ENCODE measurements around the gene RBM47.
"Not testable (repeated sequence)": the region's sequence is repeated elsewhere in the genome, so short reads cannot be mapped to it uniquely, and the experiment has no call there.

The RBM47 gene

DNA sequence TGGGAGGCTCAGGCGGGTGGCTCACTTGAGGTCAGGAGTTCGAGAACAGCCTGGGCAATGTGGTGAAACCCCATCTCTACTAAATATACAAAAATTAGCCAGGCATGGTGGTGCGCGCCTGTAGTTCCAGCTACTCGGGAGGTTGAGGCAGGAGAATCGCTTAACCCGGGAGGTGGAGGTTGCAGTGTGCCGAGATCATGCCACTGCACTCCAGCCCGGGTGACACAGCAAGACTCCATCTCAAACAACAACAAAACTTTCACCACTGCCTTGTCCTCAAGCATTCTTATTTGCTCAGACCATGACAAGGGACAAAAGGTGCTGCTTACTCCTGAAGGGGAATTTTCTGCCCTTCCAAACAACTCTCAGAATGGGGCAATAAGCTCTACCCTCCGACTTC is 194.4 kb downstream of the RBM47 start:
- not testable (repeated sequence) for DNase-seq

GRCh38 chr4:40434126-40434687 is 195.5 kb downstream of the RBM47 start:
- no peak for DNase-seq

DNA sequence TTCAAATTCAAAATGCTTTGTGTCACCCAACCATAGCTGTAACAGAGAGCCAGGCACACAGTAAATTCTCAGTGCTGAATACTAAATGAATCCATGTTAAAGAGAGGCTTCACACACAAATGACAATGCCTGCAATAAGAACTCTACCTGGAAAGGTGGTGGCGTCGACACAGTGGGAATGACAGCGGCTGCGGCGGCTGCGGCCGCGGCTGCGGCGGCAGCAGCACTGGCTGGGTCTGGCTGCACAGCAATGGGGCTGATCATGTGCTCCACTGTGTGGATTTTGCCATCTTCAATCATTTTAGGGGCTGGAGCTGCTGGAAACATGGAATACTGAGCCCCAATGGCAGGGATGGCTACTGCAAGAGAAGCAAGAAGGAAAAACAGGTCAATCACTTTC is 197.2 kb downstream of the RBM47 start:
- no peak for DNase-seq

DNA sequence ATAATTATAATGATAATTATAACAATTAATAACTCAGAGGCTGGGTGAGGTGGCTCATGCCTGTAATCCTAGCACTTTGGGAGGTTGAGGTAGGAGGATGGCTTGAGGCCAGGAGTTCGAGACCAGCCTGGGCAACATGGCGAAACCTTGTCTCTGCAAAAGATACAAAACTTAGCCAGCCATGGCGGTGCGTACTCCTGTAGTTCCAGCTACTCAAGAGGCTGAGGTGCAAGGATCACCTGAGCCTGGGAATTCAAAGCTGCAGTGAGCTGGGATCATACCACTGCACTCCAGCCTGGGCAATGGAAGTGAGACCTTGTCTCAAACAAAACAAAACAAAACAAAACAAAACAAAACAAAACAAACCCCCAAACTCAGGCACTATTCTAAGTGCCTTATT is 201.8 kb downstream of the RBM47 start:
- DNase-seq: not testable (repeated sequence)

DNA sequence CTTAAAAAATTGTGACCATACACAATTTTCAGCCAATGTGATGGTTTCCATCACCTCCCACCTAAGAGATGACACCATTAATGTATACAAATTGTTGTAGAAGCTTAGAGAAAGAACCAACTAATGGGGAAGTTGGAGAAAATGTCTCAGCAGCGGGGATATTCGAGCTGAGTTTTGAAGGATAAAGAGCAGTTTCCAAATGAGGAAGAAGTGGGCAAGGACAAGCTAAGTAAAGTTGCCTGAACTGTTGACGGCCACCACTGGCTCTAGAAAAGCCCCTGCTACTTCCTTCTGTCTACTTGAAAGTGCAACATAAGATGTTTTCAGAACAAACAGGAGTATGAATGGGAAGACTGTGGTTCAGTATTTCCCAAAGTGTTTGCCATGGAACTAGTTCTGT is 202.5 kb downstream of the RBM47 start:
- no peak for DNase-seq

DNA sequence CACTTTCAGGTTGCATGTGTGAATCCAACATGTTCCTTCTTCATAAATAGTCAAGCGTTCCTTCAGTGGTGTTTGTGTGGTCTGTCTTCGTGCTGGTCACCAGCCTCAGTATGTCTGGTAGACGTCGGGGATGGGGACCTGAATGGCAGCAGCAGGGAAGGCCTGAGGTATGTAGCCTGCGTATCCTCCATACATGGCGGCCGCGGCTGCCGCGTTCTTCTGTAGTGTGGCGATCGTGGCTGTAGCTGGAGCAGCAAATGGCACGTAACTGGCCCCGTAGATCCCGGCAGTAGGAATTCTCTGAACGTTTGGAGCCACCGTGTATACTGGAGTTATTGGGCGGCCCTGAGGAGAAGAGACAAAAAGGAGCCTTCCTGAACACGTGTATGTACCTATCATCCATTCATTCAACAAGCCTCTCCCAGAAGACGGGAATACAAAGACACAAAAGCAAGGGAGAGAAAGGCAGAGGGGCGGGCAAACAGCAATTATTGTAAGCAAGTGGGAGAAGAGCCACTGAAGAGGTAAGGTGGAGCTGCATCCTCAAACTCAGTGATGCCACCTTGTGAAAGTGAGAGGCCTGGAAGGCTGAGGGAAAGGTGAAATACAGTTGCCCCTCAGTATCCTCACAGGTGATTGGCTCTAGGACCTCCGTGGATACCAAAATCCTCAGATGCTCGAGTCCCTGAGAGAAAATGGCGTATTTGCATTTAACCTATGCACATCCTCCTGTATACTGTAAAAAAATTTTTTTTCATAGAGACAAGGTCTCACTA is 203.7 kb downstream of the RBM47 start:
- no peak for DNase-seq

DNA sequence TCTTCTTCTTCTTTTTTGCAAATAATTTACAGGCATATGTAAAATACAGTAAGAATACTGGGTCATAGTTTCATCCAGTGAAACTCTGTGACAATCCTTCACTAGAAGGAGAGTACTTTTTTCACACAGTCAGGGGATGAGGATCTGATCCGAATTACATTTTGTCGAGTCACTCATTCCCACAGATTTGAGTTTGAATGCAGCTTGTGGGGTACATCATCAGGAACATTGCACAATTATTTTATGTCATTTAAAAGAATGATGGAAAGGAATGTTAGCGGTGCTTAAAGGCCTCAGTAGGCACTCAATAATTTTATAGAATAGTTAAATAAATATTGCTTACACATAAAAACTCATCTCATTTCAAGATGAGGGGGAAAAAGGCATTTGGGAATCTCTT is 205.9 kb downstream of the RBM47 start:
- DNase-seq: no peak

DNA sequence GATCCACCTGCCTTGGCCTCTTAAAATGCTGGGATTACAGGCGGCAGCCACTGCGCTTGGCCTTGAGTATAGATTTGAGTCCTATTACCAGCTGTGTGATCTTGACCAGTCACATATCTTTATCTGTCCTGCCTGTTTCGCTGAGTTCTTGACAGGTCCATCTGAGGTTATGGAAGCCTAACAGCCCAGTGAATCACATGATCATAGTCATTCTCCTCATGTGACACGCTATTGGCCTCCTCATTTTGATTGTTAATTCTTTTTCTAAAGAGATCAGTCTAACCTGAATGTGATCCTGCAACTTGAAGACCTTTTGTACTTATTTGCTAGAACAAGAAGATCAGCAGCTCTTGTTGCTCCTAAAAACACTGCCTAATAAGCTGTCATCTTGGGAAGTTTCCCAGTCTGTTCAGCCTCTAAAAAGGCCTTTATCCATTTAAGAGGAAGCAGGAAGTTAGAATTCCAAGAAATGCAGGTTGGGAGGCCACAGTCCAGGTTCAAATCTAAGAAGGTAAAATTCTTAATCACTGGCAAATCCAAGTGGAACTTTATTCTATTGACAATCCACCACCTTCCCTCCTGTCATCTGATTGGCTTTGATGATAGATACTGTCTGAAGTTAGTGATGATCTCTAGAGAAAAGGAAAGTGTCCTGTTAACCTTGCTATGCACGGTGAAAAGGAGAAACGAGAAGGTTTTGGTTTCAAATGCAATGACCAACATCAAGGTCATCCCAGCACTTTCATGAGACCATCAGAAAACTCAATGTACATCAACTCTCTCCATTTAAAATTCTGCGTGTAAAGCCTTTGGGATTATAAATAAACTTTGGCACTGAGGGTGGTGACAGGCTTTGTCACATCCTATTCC is 207.6 kb downstream of the RBM47 start:
- DNase-seq: no peak

GRCh38 chr4:40419231-40419912 is 210.3 kb downstream of the RBM47 start:
- DNase-seq: no peak

DNA sequence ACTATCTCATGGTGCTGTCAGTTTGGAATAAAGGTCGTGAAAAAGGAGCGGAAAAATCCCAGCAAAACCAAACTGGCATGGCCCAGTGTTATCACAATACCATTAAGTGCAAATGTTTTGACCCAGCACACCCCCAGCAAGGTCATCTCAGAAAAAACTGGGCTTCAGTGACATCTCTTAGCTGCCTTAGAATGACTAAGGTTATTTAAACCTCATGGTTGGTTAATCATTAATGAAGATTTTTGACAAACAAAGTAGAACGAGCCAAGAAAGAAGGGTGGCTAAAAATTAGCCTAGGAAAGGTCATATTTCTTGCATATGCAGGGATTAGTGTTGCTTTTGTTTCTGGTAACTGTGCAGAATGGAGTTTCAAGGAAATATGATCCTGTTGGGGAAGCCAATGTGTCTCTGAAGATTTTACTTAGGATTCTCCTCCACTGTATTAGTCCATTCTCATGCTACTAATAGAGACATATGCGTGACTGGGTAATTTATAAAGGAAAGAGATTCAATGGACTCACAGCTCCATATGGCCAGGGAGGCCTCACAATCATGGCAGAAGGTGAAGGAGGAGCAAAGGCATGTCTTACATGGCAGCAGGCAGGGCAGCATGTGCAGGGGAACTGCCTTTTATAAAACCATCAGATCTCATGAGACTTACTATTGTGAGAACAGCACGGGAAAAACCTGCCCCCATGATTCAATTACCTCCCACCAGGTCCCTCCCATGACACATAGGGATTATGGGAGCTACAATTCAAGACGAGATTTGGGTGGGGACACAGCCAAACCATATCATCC is 211.0 kb downstream of the RBM47 start:
- no peak for DNase-seq

DNA sequence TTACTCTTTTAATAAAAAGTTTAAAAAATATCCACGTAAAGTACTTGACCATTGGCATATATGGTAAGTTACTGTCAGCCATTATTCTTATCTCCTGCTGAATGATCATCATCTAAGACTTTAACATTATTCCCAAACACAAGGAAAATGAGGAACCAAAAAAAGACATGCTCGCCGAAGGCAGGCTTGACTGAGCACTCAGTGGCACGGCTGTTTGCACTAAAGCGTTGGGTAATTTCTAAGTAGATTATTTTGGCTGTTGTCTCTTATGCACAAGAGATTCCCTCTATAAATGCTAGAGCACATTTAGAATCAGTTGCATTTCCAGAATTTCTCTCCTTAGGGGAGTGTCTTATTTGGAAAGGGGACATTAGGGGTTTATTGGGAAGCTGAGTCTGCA is 211.7 kb downstream of the RBM47 start:
- no peak for DNase-seq

GRCh38 chr4:40414673-40415072 is 215.0 kb downstream of the RBM47 start:
- DNase-seq: no peak

DNA sequence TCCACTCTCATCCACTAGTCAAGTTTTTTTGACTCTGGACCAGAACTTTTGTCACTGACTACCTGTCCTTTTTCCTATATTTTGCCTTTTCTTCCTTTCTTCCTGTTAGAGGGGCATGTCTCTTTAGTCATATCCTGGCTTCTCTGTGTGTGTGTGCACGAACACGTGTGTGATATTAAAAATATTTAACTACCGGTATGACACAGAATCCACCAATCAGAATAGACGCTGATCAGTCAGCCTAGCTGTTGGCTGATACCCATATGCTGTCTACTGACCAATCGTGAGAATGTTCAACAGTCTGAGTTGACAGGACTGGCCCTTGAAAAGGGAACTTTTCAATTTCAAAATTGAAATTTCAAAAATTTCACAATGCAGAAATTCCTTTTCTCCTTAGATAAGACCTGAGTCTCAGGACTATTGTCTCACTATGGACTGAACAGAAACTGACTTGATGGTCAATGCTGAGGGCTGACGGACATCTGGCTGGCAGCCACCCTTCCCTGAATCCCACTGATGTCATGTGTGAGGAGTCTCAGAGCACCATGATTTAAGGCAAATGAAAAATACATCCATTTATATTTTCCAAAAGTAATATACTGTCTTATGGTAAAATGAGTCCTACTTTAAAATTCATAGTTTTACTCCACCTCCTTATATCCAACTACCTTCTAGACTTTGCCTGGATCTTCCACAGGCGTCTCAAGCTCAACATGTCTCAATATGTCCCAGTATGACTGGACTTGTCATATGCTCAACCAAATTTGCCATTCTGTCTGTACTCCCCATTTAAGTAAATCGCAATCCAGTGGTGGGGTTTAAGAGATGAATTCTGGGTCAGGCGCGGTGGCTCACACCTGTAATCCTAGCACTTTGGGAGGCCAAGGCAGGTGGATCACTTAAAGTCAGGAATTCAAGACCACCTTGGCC is 216.5 kb downstream of the RBM47 start:
- no peak for DNase-seq

- no peak for DNase-seq
These were observed 217.3 kb downstream of the RBM47 start for GRCh38 chr4:40412388-40412787.

DNA sequence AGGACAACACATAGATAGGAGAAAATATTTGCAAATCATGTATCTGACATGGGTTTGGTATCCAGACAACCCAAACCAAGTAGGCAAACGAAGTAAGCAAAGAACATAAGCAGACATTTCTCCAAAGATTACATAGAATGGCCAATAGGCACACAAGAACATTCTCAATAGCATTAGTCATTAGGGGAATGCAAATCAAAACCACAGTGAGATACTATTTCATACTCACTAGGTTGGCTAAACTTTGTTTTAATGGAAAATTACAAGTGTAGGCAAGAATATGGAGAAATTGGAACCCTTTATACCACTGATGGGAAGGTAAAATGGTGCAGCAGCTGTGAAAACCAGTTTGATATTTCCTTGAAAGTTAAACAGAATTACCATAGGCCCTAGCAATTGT is 219.8 kb downstream of the RBM47 start:
- DNase-seq: no peak

GRCh38 chr4:40407468-40407867 is 222.2 kb downstream of the RBM47 start:
- not testable (repeated sequence) for DNase-seq

- DNase-seq: no peak
These were observed 223.3 kb downstream of the RBM47 start for GRCh38 chr4:40406340-40406739.

DNA sequence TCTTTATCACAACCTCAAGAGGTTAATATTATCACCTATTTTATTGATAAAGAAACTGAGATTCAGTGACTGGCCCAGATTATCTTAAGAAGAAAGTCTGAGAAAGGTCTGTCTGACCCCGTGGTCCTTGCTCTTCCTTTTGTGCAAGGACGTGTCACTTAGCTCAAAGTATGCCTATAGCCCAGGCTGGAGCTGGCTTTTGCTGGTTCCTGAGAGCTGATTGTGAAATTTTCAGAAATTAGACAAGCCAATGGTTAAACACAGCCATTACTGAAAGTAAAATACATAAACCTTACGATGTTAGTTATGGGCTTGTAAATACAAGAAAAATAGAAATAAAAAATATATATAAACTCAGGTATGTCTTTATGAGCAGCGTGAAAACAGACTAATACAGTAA is 224.5 kb downstream of the RBM47 start:
- DNase-seq: no peak

DNA sequence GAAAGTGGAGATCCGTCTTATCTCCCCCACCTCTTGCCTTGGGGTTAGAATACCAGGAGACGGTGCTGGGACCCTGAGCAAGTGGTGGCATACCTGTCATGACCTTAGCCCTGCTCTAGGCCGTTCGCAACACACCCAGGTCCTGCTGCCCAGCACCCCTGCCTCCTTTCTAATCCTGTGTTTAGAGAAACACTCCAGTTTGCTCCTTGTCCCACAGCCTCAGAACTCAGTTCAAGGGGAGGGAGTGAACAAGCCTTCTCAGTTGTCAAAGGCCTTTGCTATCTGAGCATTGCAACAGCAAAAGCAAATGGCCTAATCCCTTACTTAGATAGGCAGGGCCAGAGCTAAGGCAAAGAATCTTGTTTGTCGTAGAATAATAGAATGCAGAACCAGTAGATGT is 226.6 kb downstream of the RBM47 start:
- DNase-seq: no peak

- no peak for DNase-seq
These were observed 227.1 kb downstream of the RBM47 start for GRCh38 chr4:40402556-40402955.

GRCh38 chr4:40401631-40402030 is 228.0 kb downstream of the RBM47 start:
- no peak for DNase-seq

Measured in NCI-H1092 treated with DMSO at 0.1 percent for 48 hours (cell line).